ENCODE results near the gene HDDC3. TPM values are rescaled to one million over a fixed set of nuclear protein-coding genes. Genes with fewer than 3 reads are reported as not detected.

HDDC3 gene
- total and polyA plus RNA-seq, 2 donors (not counting 3 experiments of a cell fraction or from before 2014, with no cell fraction given) = 16.0 to 20.2 TPM

DNA sequence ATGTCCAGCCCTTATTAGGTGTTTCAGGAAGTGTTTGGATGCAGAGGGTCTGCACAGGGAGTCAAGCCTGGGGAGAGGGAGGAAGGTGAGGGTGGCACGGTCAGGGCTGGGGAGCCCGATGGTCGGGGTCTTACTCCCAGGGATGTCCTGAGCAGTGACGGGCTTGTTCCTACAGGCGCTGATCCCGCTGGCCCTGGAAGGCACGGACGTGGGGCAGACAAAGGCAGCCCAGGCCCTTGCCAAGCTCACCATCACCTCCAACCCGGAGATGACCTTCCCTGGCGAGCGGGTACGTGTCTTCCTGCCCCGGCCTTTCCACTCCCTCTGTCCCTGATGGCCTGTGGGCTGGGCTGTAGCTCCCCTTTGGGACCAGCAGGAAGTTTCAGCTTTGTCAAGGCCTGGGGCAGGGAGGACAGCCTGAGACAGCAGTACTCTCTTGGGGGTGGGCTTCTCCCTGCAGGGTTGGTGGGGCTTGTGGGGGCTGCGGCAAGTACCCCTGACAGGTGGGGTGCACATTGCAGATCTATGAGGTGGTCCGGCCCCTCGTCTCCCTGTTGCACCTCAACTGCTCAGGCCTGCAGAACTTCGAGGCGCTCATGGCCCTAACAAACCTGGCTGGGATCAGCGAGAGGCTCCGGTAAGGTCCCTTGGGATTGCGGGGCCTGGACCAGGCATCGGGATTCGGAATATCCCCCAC, 17.8 kb upstream of the HDDC3 start:
- peaks cover 10% of the 10 kb centered on the region for H3K4me1 ChIP-seq (ENCODE audit: control insufficient read depth, extremely low read depth, insufficient read depth, low read length)
- peak overlapping the region; percentile 46 for H3K27ac ChIP-seq (ENCODE audit: insufficient read depth, low read depth, low read length)
- H3K9ac ChIP-seq (replicated peaks; ENCODE audit: extremely low read depth, insufficient read depth, low read length) = no peak overlapping the region
- H2AFZ ChIP-seq (ENCODE audit: low read depth, low read length) = no peak overlapping the region
- CTCF ChIA-PET = interaction anchor here (1.2 to 2.3 kb wide), 3 partner anchors 16 to 321 kb away, joined by 3 to 29 read pairs (median 4); partner anchors contain the start of genes HDDC3 and UNC45A
- no TSS peak for BruUV-seq (replicated peaks)
- TF ChIP-seq MYC (IDR thresholded peaks at IDR 0.05; ENCODE audit: low read depth, low read length) (no peak), GATA2 (IDR thresholded peaks at IDR 0.05; ENCODE audit: insufficient read depth, insufficient read length, low read depth, low read length) (no peak), FOS (IDR thresholded peaks at IDR 0.05; ENCODE audit: borderline replicate concordance, insufficient read depth, low read length) (no peak), CTCF (IDR thresholded peaks at IDR 0.05; ENCODE audit: extremely low read depth in 1 of 2, insufficient read depth in 1 of 2, low read depth in 1 of 2, low read length in 2 of 2) (no peak), JUN (IDR thresholded peaks at IDR 0.05; ENCODE audit: borderline replicate concordance, insufficient read depth, insufficient read length, low read depth) (no peak), POLR2AphosphoS5 (IDR thresholded peaks at IDR 0.05; ENCODE audit: insufficient read depth, low read depth, low read length) (no peak), POLR2A (IDR thresholded peaks at IDR 0.05; ENCODE audit: low read depth, low read length) (no peak), EZH2 (IDR thresholded peaks at IDR 0.05; ENCODE audit: borderline replicate concordance, low read depth, low read length, severe bottlenecking) (no peak)
- TF ChIP-seq, protein P1, sequence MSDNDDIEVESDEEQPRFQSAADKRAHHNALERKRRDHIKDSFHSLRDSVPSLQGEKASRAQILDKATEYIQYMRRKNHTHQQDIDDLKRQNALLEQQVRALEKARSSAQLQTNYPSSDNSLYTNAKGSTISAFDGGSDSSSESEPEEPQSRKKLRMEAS (IDR thresholded peaks at IDR 0.05; ENCODE audit: insufficient read depth, insufficient read length) = no peak
- H3K27me3 ChIP-seq (ENCODE audit: control insufficient read depth in 2 of 2, insufficient read depth in 2 of 2, low read length in 2 of 2) = no peaks in the 10 kb centered on the region
- FAIRE-seq (no peak), DNase-seq (ENCODE audit: low read depth, low spot score) (no peak)
- no peak overlapping the region for H3K4me2 ChIP-seq (ENCODE audit: insufficient read depth, low read length)
- H3K36me3 ChIP-seq (ENCODE audit: control insufficient read depth in 2 of 2, extremely low read depth in 1 of 2, insufficient read depth in 2 of 2, low read length in 2 of 2) = peaks cover 21 to 62% of the 10 kb centered on the region in 2 experiments
- no peaks in the 10 kb centered on the region for H3K9me1 ChIP-seq (replicated peaks; ENCODE audit: control insufficient read depth, extremely low read depth, insufficient read depth, low read length)
- no peaks in the 10 kb centered on the region for H3K79me2 ChIP-seq (ENCODE audit: control insufficient read depth, insufficient read depth, low read length)
- no peak overlapping the region for H3K4me3 ChIP-seq (replicated peaks in 1 of 3; ENCODE audit: insufficient read depth in 1 of 3, low read depth in 1 of 3, low read length in 3 of 3)
- intact Hi-C loops (cut with micrococcal nuclease) = no loop called here
- no peaks in the 10 kb centered on the region for H3K9me3 ChIP-seq (replicated peaks; ENCODE audit: control insufficient read depth, insufficient read depth, low read length)
- dilution Hi-C loops (cut with MboI; ENCODE audit: extremely low pct_ligation_motif_present, low sequenced_read_pairs) = no loop called here
- POLR2A ChIA-PET = no interaction called here
- H4K20me1 ChIP-seq (replicated peaks; ENCODE audit: control insufficient read depth, extremely low read depth, insufficient read depth, low read length) = no peaks in the 10 kb centered on the region
